HUES64 (cell line): ENCODE measurements around the gene POLDIP2.

Experiments used
- H3K27ac ChIP-seq: 2 replicates; pipeline ENCODE4 v1.7.0; 2013; ENCODE audit warnings: low read depth, low read length, inconsistent platforms
- H3K27me3 ChIP-seq: 2 replicates; pipeline ENCODE4 v1.6.1; 2013; ENCODE audit warnings: mild to moderate bottlenecking, low read length; ENCODE audit not compliant: insufficient read depth
- H3K36me3 ChIP-seq: 2 replicates; pipeline ENCODE4 v1.6.1; 2013; ENCODE audit warnings: mild to moderate bottlenecking, low read length; ENCODE audit not compliant: insufficient read depth
- H3K4me1 ChIP-seq: 2 replicates; pipeline ENCODE4 v1.6.1; 2013; ENCODE audit warnings: mild to moderate bottlenecking, low read length, moderate library complexity; ENCODE audit not compliant: insufficient read depth
- H3K4me3 ChIP-seq: 2 replicates; pipeline ENCODE4 v1.5.1; 2013; ENCODE audit warnings: mild to moderate bottlenecking, low read length, moderate library complexity
- H3K9ac ChIP-seq: 2 replicates; pipeline ENCODE4 v1.6.1; 2013; ENCODE audit warnings: mild to moderate bottlenecking, low read depth, low read length
- H3K9me3 ChIP-seq: 2 replicates; pipeline ENCODE4 v1.6.1; 2013; ENCODE audit warnings: low read depth, low read length; ENCODE audit not compliant: insufficient read depth
- WGBS: fragments of 150-250, 120-280 bp; methylation state at CpG from one replicate; pipeline ENCODE4 v1.1.7; 2013; ENCODE audit warnings: missing lambda C conversion rate; 5-methylcytosine and 5-hydroxymethylcytosine counted together

The POLDIP2 gene

DNA sequence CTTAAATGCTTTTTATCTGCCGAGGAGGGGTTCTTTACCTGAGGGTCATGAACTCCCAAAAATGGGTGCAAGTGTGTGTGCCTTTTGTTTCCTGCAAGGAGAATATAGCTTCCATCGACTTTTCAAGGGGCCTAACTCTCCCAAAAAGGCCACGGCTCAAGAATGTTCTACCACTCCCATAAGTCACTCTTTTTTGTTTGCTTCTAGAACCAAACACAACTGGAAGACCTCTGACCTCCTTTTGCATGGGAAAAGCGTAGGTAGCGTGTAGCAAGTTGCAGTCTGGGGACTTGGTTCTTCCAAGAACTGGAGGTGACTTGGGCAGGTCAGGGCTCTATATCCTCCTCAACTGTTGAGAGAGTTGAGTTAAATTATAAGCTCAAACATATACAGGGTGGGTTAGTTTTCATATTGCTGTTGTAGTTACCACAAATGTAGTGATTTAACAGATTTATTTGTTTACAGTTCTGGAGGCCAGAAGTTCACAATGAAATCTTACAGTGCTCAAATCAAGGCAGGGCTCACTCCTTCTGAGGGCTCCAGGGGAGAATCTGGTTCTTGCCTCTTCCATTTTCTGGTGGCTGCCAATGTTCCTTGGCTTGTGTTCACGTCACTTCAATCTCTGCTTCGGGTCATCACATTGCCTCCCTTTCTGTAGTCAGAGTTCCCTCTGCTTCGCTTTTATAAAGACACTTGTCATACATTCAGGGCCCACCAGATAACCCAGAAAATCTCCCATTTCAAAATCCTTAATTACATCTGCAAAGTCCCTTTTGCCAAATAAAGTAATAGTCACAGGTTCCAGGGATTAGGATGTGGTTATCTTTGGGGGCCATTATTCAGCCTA lies 36.9 kb downstream of the POLDIP2 start:
- peak overlapping the region; percentile 94; the same call in 1 of the 2 replicates for H3K9ac ChIP-seq
- H3K27me3 ChIP-seq, result no peaks in the 10 kb centered on the region
- 67% methylated on average over 8 of the region's 8 CpGs for WGBS
- peaks cover 25% of the 10 kb centered on the region for H3K4me1 ChIP-seq
- peak overlapping the region; percentile 94 for H3K4me3 ChIP-seq
- no peaks in the 10 kb centered on the region for H3K9me3 ChIP-seq
- peaks cover 26% of the 10 kb centered on the region for H3K36me3 ChIP-seq
- H3K27ac ChIP-seq, result no peak overlapping the region

DNA sequence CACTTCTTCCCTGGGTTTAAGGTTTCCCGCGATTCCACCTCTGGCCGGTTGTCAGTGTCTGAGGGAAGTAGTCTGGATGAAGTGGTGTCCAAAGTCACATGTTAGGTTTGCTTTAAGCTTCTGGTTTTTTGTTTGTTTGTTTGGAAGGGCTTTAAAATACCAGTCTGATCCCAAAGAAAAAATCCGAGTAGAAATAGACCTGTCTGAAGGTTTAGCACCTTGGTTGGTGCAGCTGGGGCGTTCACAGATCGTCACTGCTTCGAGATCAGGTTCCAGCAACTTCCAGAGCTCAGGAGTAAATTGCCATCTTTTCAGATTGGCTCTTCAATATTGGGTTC lies 37.8 kb downstream of the POLDIP2 start:
- H3K36me3 ChIP-seq, result peaks cover 19% of the 10 kb centered on the region
- no peaks in the 10 kb centered on the region for H3K27me3 ChIP-seq
- no peaks in the 10 kb centered on the region for H3K9me3 ChIP-seq
- peak overlapping the region; percentile 94 for H3K4me3 ChIP-seq
- peaks cover 25% of the 10 kb centered on the region for H3K4me1 ChIP-seq
- WGBS, result under 1% methylated on average over 7 of the region's 7 CpGs
- peak overlapping the region; percentile 94 for H3K9ac ChIP-seq
- H3K27ac ChIP-seq, result peak overlapping the region; percentile 66

- peaks cover 19% of the 10 kb centered on the region for H3K36me3 ChIP-seq
- H3K27me3 ChIP-seq, result no peaks in the 10 kb centered on the region
- H3K9me3 ChIP-seq, result no peaks in the 10 kb centered on the region
- H3K4me1 ChIP-seq, result peaks cover 23% of the 10 kb centered on the region
- WGBS, result under 1% methylated on average over 72 of the region's 72 CpGs
- H3K9ac ChIP-seq, result peak within 1 kb of the TSS; percentile 94
- peak within 1 kb of the TSS; percentile 66 for H3K27ac ChIP-seq
- peak within 1 kb of the TSS; percentile 94 for H3K4me3 ChIP-seq
These were observed 38.3 kb downstream of the POLDIP2 start, which contains the start of gene TMEM97 for GRCh38 chr17:28318759-28319597. TMEM97 (plus strand) TSS chr17:28319200; CDS start chr17:28319240, 40 bp downstream.

DNA sequence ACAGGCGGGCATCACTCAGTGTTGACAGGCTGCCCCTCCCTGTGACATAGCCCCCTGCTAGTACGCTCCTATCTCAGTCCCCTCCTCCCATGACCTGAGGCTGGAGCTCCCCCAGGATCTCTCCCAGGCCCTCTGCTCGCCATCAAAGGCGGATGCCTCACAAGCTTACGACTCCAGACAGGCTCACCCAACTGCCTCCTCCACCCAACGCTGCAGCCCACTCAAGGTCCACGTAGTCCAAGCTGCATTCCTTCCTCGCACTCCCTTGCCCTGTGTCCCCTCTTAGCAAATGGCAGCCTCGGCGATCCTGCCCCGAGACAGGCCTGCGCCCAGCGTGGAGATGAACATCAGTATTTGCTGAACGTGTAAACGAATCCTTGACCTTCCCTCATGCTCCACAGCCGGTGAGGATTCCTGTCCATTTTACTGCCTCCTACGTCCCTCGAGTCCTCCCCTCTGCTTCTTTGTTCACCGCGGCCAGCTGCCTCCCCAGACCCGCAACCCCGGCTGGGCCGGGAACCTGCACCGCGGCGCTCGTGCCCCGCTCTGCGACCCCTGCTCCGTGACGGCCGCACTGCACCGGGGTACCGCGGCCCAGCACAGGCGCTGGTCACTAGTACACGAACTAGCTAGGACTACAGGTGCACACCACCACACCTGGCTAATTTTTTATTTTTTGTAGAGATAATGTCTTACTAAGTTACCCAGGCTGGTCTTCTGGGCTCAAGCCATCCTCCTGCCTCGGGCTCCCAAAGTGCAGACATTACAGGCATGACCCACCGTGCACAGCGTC lies 39.2 kb downstream of the POLDIP2 start:
- H3K4me1 ChIP-seq, result peaks cover 19% of the 10 kb centered on the region
- 5% methylated on average over 40 of the region's 40 CpGs for WGBS
- H3K9me3 ChIP-seq, result no peaks in the 10 kb centered on the region
- H3K27ac ChIP-seq, result peak overlapping the region; percentile 56
- peaks cover 19% of the 10 kb centered on the region for H3K36me3 ChIP-seq
- peak overlapping the region; percentile 94 for H3K4me3 ChIP-seq
- H3K9ac ChIP-seq, result peak overlapping the region; percentile 84
- H3K27me3 ChIP-seq, result no peaks in the 10 kb centered on the region

DNA sequence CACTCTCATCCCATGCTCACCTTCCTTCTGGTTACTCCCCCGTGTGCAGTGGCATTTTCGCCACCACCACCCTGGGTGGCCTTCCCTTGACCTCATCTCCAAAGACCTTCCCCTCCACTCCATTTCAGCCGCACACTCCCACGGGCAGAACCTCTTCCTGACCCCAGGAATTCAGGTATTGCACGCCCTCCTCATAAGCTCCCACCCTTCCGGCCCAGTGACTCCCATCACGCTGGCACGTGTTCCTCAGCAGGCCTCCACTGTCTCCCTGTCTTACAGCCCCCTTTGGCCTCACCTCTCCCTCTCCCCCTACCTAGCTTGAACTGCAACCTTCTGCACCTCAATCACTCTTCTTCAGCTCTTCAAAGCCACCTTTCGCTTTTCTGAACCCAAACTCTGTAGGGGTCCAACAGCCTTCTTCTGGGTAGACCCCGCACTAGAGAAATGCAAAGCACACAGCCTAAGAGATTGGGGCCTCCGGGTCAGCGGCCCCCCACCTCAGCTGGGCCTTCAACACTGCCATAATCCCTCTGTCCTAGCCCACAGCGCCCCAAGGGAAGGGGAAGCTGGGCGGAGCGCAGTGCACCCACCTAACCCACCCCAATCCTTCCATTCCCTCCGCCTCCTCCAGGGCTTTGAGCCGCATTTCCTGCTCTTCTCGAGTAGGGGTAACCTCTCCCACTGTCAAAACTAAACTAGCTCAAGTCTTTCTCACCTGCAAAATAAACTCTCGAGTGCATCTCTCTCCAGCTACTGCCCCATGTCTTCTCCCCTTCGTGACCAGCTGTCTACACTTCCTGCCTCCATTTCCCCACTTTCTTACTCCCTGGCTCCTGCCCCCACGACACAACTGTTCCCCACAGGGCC lies 40.0 kb downstream of the POLDIP2 start:
- 69% methylated on average over 21 of the region's 21 CpGs for WGBS
- H3K27ac ChIP-seq, result no peak overlapping the region
- peaks cover 19% of the 10 kb centered on the region for H3K4me1 ChIP-seq
- H3K36me3 ChIP-seq, result peaks cover 12% of the 10 kb centered on the region
- H3K27me3 ChIP-seq, result no peaks in the 10 kb centered on the region
- no peaks in the 10 kb centered on the region for H3K9me3 ChIP-seq
- peak overlapping the region; percentile 94 for H3K4me3 ChIP-seq
- peak overlapping the region; percentile 84 for H3K9ac ChIP-seq

- Histone ChIP-seq H3K4me1 (peaks cover 18% of the 10 kb centered on the region), H3K4me3 (no peak overlapping the region), H3K36me3 (peaks cover 9% of the 10 kb centered on the region), H3K27ac (no peak overlapping the region), H3K27me3 (no peaks in the 10 kb centered on the region), H3K9ac (no peak overlapping the region), H3K9me3 (no peaks in the 10 kb centered on the region)
- 92% methylated on average over 4 of the region's 4 CpGs for WGBS
These were observed 41.3 kb downstream of the POLDIP2 start for GRCh38 chr17:28315846-28316705.

DNA sequence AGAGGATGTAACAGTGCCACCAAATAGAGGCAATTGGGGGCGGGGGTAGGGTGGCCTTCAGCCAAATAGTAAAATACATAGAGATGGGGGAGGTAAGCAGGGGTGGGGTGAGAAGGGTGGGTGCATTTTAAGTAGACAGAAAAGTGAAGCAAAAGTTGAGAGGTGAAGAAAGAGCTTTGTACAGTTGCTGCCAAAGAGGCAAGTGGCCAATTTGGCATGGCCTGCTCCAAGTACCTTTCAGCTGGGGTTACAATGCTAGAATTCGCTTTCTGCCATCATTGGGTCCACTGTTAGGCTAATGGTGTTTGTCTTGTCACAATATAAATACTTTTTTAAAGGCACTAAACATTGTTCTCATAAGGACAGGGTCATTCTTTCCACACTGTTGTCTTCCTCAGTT lies 43.5 kb downstream of the POLDIP2 start:
- H3K27ac ChIP-seq, result no peak overlapping the region
- peaks cover 8% of the 10 kb centered on the region; the same call in 1 of the 2 replicates for H3K4me1 ChIP-seq
- no peaks in the 10 kb centered on the region for H3K9me3 ChIP-seq
- WGBS, result 79% methylated on average over 2 of the region's 2 CpGs
- H3K4me3 ChIP-seq, result no peak overlapping the region
- H3K27me3 ChIP-seq, result no peaks in the 10 kb centered on the region
- H3K9ac ChIP-seq, result no peak overlapping the region
- H3K36me3 ChIP-seq, result no peaks in the 10 kb centered on the region

- H3K27ac ChIP-seq, result no peak overlapping the region
- no peak overlapping the region for H3K4me3 ChIP-seq
- H3K9ac ChIP-seq, result no peak overlapping the region
- H3K27me3 ChIP-seq, result no peaks in the 10 kb centered on the region
- no peaks in the 10 kb centered on the region for H3K36me3 ChIP-seq
- WGBS, result 95% methylated on average over 38 of the region's 38 CpGs
- H3K4me1 ChIP-seq, result no peaks in the 10 kb centered on the region
- no peaks in the 10 kb centered on the region for H3K9me3 ChIP-seq
These were observed 50.3 kb downstream of the POLDIP2 start for GRCh38 chr17:28306954-28307401.

GRCh38 chr17:28298449-28298848 lies 58.9 kb downstream of the POLDIP2 start:
- Histone ChIP-seq H3K4me1 (no peaks in the 10 kb centered on the region), H3K4me3 (no peak overlapping the region), H3K9me3 (no peaks in the 10 kb centered on the region), H3K27me3 (no peaks in the 10 kb centered on the region), H3K9ac (no peak overlapping the region), H3K27ac (no peak overlapping the region), H3K36me3 (no peaks in the 10 kb centered on the region)
- 87% methylated on average over 3 of the region's 3 CpGs for WGBS
